Panc1 (cell line): ENCODE data around the gene KCNQ1. TPM values are rescaled to one million over a fixed set of nuclear protein-coding genes. Genes with fewer than 3 reads are reported as not detected.

Source experiments
- ATAC-seq: fragments of 200-7000 bp; cut with Tn5 transposase; 2 replicates; pipeline ENCODE4 v1.9.1; 2020; ENCODE audit warnings: mild to moderate bottlenecking, moderate library complexity
- BruUV-seq: library from RNA; stranded (reverse); fragments of 400-500 nt; replicated peaks from 2 replicates; lab custom pipeline; 2021; lab: Mats Ljungman, UMichigan
- CTCF ChIA-PET: fragments of 300-600 bp; sonication (Branson Sonifier 250); formaldehyde crosslinking; loops from one replicate; lab custom pipeline; 2022; ENCODE audit warnings: antibody characterized with exemption; lab: Charles Lee
- POLR2A ChIA-PET: fragments of 300-600 bp; sonication (Branson Sonifier 250); formaldehyde crosslinking; loops from one replicate; lab custom pipeline; 2022; ENCODE audit warnings: antibody characterized with exemption; lab: Charles Lee
- DNase-seq: peaks from one replicate; pipeline ENCODE4 v3.0.0-alpha.2; 2010; ENCODE audit warnings: low read depth, low spot score
- H3K27ac ChIP-seq: 2 replicates; pipeline ENCODE4 v1.5.1; 2011; ENCODE audit warnings: mild to moderate bottlenecking, low read length, inconsistent platforms
- H3K27me3 ChIP-seq: fragments of 200-500 bp; sonication (Bioruptor generic); 2 replicates; pipeline ENCODE4 v1.6.0; 2014; ENCODE audit warnings: low read length, inconsistent platforms; ENCODE audit not compliant: control insufficient read depth, insufficient read depth
- H3K36me3 ChIP-seq: fragments of 200-500 bp; sonication (Bioruptor generic); 2 replicates; pipeline ENCODE4 v1.5.1; 2014; ENCODE audit warnings: inconsistent platforms, mild to moderate bottlenecking, low read length, moderate library complexity; ENCODE audit not compliant: control insufficient read depth, insufficient read depth
- H3K4me1 ChIP-seq: 2 replicates; pipeline ENCODE4 v1.5.1; 2011; ENCODE audit warnings: inconsistent platforms, mild to moderate bottlenecking, low read length, moderate library complexity; ENCODE audit not compliant: control insufficient read depth, insufficient read depth
- H3K4me3 ChIP-seq, 2 experiments: 2 replicates each; pipeline ENCODE4 v1.5.1; 2011 to 2012; ENCODE audit warnings: low read depth in 2 of 2, low read length in 2 of 2, mild to moderate bottlenecking in 2 of 2, inconsistent platforms in 1 of 2, moderate library complexity in 1 of 2
- H3K9me3 ChIP-seq: fragments of 200-500 bp; sonication (Bioruptor generic); 2 replicates; pipeline ENCODE4 v1.5.1; 2014; ENCODE audit warnings: low read depth, mild to moderate bottlenecking, inconsistent platforms, low read length, moderate library complexity; ENCODE audit not compliant: control insufficient read depth, insufficient read depth
- CTCF ChIP-seq: fragments of 450-650 bp; IDR thresholded peaks from 2 replicates; pipeline ENCODE4 v1.5.1; 2017; ENCODE audit warnings: mild to moderate bottlenecking
- POLR2AphosphoS5 ChIP-seq: IDR thresholded peaks from 2 replicates; pipeline ENCODE4 v1.6.1; 2012; ENCODE audit warnings: mild to moderate bottlenecking, low read depth, low read length, moderate library complexity
- REST ChIP-seq, 2 experiments: IDR thresholded peaks; 2 replicates each; pipeline ENCODE4 v1.6.1; 2011 to 2012; ENCODE audit warnings: low read depth in 2 of 2, control low read depth in 1 of 2, low read length in 1 of 2, mild to moderate bottlenecking in 1 of 2, moderate library complexity in 1 of 2; ENCODE audit not compliant: insufficient read depth in 1 of 2
- SIN3A ChIP-seq: IDR thresholded peaks from 2 replicates; pipeline ENCODE4 v1.6.1; 2012; ENCODE audit warnings: low read depth, mild to moderate bottlenecking, low read length, moderate library complexity, borderline replicate concordance; ENCODE audit not compliant: insufficient read depth
- TCF7L2 ChIP-seq: IDR thresholded peaks from 2 replicates; pipeline ENCODE4 v1.6.1; 2011; ENCODE audit warnings: mild to moderate bottlenecking, low read depth, low read length, inconsistent platforms
- in situ Hi-C: cut with HindIII; loops from 2 replicates; pipeline ENCODE4 v1.10.0; 2016; ENCODE audit warnings: low sequenced_read_pairs, low pct_unique_long_range_greater_than_20kb
- intact Hi-C: fragments of 100-400 bp; cut with micrococcal nuclease; formaldehyde crosslinking; loops from one replicate; pipeline ENCODE4 v1.10.0; 2022; ENCODE audit not compliant: unreplicated experiment
- total RNA-seq: library from RNA; stranded (reverse); gene quantifications from one replicate; pipeline ENCODE4 v1.2.1, GENCODE V29; 2021; ENCODE audit not compliant: unreplicated experiment

KCNQ1 gene
- total RNA-seq, 1 experiment from 2014 or later = 1.0 TPM

DNA sequence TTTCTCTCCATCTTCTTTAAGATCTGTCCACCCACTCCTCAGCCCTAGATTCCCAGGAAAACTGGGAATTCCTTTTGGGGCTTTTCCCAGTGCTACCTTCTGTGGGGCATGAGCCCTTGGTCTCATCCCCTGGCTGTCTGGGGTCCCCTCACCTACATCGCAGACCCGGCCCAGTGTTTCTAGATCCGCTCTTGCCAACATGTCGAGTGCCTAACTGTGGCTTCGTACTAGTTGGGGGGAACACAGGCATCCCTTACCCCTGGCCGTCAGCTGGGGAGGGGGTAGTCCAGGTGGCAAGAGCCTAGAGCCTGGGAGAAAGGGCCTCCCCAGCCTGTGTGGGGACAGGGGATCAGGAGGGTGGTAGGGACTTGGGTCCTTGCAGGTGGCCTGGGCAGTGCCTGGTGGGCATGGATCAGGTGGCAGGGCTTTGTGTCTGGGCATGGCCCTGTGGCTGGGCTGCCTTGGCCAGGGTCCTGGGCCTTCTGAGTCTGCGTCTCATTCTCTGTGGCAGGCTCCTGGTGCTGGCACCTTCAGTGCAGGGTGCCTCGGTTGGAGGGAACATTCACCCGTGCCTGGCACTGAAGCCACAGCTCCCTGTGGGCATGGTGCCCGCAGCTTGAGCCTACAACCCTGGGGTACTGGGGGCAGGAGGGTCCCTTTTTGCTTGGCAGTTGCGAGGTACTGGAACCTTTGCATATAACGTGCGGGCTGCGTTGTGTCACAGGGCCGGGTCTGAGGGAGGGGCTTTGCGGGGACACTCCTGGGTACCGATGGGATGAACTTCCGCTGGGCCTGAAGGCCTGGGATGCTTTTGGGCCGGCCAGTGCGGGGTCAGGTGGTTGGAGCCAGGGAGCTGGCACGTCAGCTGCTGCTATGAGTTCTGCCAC is 4.1 kb downstream of the KCNQ1 start:
- ATAC-seq (no peak), DNase-seq (no peak)
- Histone ChIP-seq H3K27me3 (peaks cover 9% of the 10 kb centered on the region; the same call in 1 of the 2 replicates), H3K9me3 (no peaks in the 10 kb centered on the region), H3K36me3 (no peaks in the 10 kb centered on the region), H3K4me1 (peaks cover 7% of the 10 kb centered on the region; the same call in 1 of the 2 replicates), H3K27ac (no peak overlapping the region), H3K4me3 (no peak overlapping the region)
- no peak for TF ChIP-seq POLR2AphosphoS5
- BruUV-seq = no TSS peak
- POLR2A ChIA-PET = interaction anchor here (0.6 kb wide), 1 partner anchor 48 kb away, joined by 3 read pairs; no protein-coding TSS in a partner anchor
- intact Hi-C loops (no loop called here), in situ Hi-C loops (no loop called here)
- CTCF ChIA-PET = no interaction called here

- no peaks in the 10 kb centered on the region for H3K36me3 ChIP-seq
- ATAC-seq = no peak
- TF ChIP-seq REST (IDR thresholded peaks at IDR 0.05; ENCODE audit: insufficient read depth in 1 of 2, low read depth in 2 of 2, low read length in 1 of 2) (no peak), CTCF (no peak), SIN3A (no peak), POLR2AphosphoS5 (no peak), TCF7L2 (no peak)
- H3K27ac ChIP-seq = no peak overlapping the region
- in situ Hi-C loops (no loop called here), intact Hi-C loops (no loop called here)
- ChIA-PET POLR2A (no interaction called here), CTCF (no interaction called here)
- H3K4me1 ChIP-seq = peaks cover 7% of the 10 kb centered on the region; the same call in 1 of the 2 replicates
- DNase-seq = no peak
- H3K4me3 ChIP-seq = no peak overlapping the region
- no peaks in the 10 kb centered on the region for H3K9me3 ChIP-seq
- H3K27me3 ChIP-seq = peaks cover 9% of the 10 kb centered on the region; the same call in 1 of the 2 replicates
- BruUV-seq = no TSS peak
Measured at GRCh38 chr11:2449548-2450320, 4.9 kb downstream of the KCNQ1 start.
